Measurements from ENCODE around the gene PHOSPHO1. TPM values are rescaled to one million over a fixed set of nuclear protein-coding genes. Genes with fewer than 3 reads are reported as not detected.

PHOSPHO1 gene
- total RNA-seq, 1 experiment from 2014 or later: 0.54 TPM

DNA sequence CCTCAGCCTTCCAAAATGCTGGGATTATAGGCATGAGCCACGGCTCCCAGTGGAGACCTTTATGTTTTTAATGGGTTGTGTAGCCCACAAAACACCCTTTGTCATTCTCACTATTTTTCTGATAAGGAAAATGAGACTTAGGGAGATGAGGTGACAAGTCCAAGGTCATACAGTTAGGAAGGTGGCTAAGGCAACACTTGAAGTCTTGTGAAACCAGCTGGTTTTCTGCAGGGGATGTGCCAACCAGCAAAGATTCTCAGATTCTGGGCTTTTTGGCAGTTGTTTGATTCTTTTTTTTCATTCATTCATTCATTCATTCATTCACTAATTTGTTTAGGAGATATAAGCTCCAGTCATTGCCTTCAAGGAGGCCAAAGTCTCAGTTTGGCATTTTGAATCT lies 10.0 kb upstream of the PHOSPHO1 start:
- ATAC-seq (no peak), DNase-seq (ENCODE audit: low read depth, low spot score) (no peak)
- intact Hi-C loops (cut with micrococcal nuclease; ENCODE audit: unreplicated experiment) (no loop called here), in situ Hi-C loops (cut with HindIII; ENCODE audit: low pct_unique_long_range_greater_than_20kb, low sequenced_read_pairs) (no loop called here)
- Histone ChIP-seq H3K27ac (ENCODE audit: low read length) (no peak overlapping the region), H3K36me3 (ENCODE audit: control insufficient read depth, insufficient read depth, low read length) (no peaks in the 10 kb centered on the region), H3K9me3 (ENCODE audit: control insufficient read depth, insufficient read depth, low read depth, low read length) (no peaks in the 10 kb centered on the region), H3K4me1 (ENCODE audit: control insufficient read depth, insufficient read depth, low read length) (no peaks in the 10 kb centered on the region), H3K27me3 (ENCODE audit: control insufficient read depth, insufficient read depth, low read length) (no peaks in the 10 kb centered on the region), H3K4me3 (ENCODE audit: low read depth in 2 of 2, low read length in 2 of 2) (no peak overlapping the region)
- CTCF ChIA-PET: no interaction called here
- POLR2A ChIA-PET: no interaction called here
- no peak for TF ChIP-seq SIN3A (IDR thresholded peaks at IDR 0.05; ENCODE audit: borderline replicate concordance, insufficient read depth, low read depth, low read length)
- TF ChIP-seq POLR2AphosphoS5 (IDR thresholded peaks at IDR 0.05; ENCODE audit: low read depth, low read length): no peak
- TF ChIP-seq, protein P1, sequence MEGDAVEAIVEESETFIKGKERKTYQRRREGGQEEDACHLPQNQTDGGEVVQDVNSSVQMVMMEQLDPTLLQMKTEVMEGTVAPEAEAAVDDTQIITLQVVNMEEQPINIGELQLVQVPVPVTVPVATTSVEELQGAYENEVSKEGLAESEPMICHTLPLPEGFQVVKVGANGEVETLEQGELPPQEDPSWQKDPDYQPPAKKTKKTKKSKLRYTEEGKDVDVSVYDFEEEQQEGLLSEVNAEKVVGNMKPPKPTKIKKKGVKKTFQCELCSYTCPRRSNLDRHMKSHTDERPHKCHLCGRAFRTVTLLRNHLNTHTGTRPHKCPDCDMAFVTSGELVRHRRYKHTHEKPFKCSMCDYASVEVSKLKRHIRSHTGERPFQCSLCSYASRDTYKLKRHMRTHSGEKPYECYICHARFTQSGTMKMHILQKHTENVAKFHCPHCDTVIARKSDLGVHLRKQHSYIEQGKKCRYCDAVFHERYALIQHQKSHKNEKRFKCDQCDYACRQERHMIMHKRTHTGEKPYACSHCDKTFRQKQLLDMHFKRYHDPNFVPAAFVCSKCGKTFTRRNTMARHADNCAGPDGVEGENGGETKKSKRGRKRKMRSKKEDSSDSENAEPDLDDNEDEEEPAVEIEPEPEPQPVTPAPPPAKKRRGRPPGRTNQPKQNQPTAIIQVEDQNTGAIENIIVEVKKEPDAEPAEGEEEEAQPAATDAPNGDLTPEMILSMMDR (IDR thresholded peaks at IDR 0.05): no peak
- TF ChIP-seq, protein P2, sequence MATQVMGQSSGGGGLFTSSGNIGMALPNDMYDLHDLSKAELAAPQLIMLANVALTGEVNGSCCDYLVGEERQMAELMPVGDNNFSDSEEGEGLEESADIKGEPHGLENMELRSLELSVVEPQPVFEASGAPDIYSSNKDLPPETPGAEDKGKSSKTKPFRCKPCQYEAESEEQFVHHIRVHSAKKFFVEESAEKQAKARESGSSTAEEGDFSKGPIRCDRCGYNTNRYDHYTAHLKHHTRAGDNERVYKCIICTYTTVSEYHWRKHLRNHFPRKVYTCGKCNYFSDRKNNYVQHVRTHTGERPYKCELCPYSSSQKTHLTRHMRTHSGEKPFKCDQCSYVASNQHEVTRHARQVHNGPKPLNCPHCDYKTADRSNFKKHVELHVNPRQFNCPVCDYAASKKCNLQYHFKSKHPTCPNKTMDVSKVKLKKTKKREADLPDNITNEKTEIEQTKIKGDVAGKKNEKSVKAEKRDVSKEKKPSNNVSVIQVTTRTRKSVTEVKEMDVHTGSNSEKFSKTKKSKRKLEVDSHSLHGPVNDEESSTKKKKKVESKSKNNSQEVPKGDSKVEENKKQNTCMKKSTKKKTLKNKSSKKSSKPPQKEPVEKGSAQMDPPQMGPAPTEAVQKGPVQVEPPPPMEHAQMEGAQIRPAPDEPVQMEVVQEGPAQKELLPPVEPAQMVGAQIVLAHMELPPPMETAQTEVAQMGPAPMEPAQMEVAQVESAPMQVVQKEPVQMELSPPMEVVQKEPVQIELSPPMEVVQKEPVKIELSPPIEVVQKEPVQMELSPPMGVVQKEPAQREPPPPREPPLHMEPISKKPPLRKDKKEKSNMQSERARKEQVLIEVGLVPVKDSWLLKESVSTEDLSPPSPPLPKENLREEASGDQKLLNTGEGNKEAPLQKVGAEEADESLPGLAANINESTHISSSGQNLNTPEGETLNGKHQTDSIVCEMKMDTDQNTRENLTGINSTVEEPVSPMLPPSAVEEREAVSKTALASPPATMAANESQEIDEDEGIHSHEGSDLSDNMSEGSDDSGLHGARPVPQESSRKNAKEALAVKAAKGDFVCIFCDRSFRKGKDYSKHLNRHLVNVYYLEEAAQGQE (IDR thresholded peaks at IDR 0.05; ENCODE audit: insufficient read depth in 1 of 2, low read depth in 2 of 2, low read length in 1 of 2): no peak
- no peak for TF ChIP-seq TCF7L2 (IDR thresholded peaks at IDR 0.05; ENCODE audit: low read depth, low read length)
- no TSS peak for BruUV-seq (replicated peaks)

DNA sequence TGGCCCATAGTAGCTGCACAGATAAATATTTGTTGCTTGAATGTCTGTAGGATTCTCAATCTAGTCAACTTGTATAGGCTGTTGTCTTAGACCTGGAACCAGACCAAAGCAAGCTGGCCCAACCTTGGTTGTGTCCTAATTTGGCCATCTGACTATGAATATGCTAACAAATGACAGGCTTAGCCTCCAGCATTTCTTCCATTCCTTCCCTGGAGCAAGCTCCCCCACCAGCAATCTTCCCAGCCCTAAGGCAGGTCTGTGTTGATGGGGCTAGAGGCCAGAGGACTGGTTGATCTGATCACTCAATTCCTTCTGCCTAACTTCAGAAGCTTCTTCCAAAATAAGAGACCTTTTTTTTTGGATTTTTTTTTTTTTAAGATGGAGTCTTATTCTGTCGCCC lies 9.4 kb upstream of the PHOSPHO1 start:
- CTCF ChIA-PET: interaction anchor here (0.6 kb wide), 1 partner anchor 117 kb away, joined by 7 read pairs; no protein-coding TSS in a partner anchor
- Histone ChIP-seq H3K36me3 (ENCODE audit: control insufficient read depth, insufficient read depth, low read length) (no peaks in the 10 kb centered on the region), H3K27ac (ENCODE audit: low read length) (no peak overlapping the region), H3K4me1 (ENCODE audit: control insufficient read depth, insufficient read depth, low read length) (no peaks in the 10 kb centered on the region), H3K4me3 (ENCODE audit: low read depth in 2 of 2, low read length in 2 of 2) (no peak overlapping the region), H3K9me3 (ENCODE audit: control insufficient read depth, insufficient read depth, low read depth, low read length) (no peaks in the 10 kb centered on the region), H3K27me3 (ENCODE audit: control insufficient read depth, insufficient read depth, low read length) (no peaks in the 10 kb centered on the region)
- ATAC-seq (no peak), DNase-seq (ENCODE audit: low read depth, low spot score) (no peak)
- no peak for TF ChIP-seq SIN3A (IDR thresholded peaks at IDR 0.05; ENCODE audit: borderline replicate concordance, insufficient read depth, low read depth, low read length)
- TF ChIP-seq, protein P1 (IDR thresholded peaks at IDR 0.05): no peak
- no peak for TF ChIP-seq TCF7L2 (IDR thresholded peaks at IDR 0.05; ENCODE audit: low read depth, low read length)
- TF ChIP-seq POLR2AphosphoS5 (IDR thresholded peaks at IDR 0.05; ENCODE audit: low read depth, low read length): no peak
- TF ChIP-seq, protein P2 (IDR thresholded peaks at IDR 0.05; ENCODE audit: insufficient read depth in 1 of 2, low read depth in 2 of 2, low read length in 1 of 2): no peak
- no TSS peak for BruUV-seq (replicated peaks)
- in situ Hi-C loops (cut with HindIII; ENCODE audit: low pct_unique_long_range_greater_than_20kb, low sequenced_read_pairs): no loop called here
- intact Hi-C loops (cut with micrococcal nuclease; ENCODE audit: unreplicated experiment): no loop called here
- POLR2A ChIA-PET: interaction anchor here (0.6 to 1.1 kb wide), 3 partner anchors 21 to 1212 kb away, joined by 3 to 6 read pairs (median 5); no protein-coding TSS in a partner anchor

All from Panc1 (cell line).